K562 (cell line): ENCODE data around the gene SPATA17. TPM values are rescaled to one million over a fixed set of nuclear protein-coding genes. Genes with fewer than 3 reads are reported as not detected.

ENCODE experiments used
- ATAC-seq: fragments of 200-7000 bp; cut with Tn5 transposase; 3 replicates; pipeline ENCODE4 v1.9.1; 2020; ENCODE audit warnings: moderate library complexity
- BruUV-seq: library from RNA; stranded (reverse); fragments of 400-500 nt; replicated peaks from 2 replicates; lab custom pipeline; 2021; lab: Mats Ljungman, UMichigan
- CTCF ChIA-PET: fragments of 300-600 bp; formaldehyde crosslinking; extraction: SDS; loops from one replicate; lab custom pipeline; 2021; ENCODE audit warnings: low intra/inter-chr PET ratio; lab: Yijun Ruan, JAX
- POLR2A ChIA-PET: fragments of 300-600, 350-650 bp; sonication (Branson Sonifier 250); formaldehyde crosslinking; extraction: SDS; loops from one replicate; lab custom pipeline; 2021; ENCODE audit warnings: antibody characterized with exemption, inconsistent platforms; lab: Yijun Ruan, JAX
- DNase-seq, 4 experiments: peaks; one replicate each; pipeline versions ENCODE4 v3.0.0 to v3.0.0-alpha.2; 2011 to 2018; ENCODE audit warnings: low spot score in 3 of 4, mixed read lengths in 3 of 4; ENCODE audit errors: extremely low read depth in 1 of 4
- FAIRE-seq: peaks from 2 replicates; lab custom pipeline; 2011; peaks lifted over from hg19 to GRCh38; lab: Jason Lieb, UNC
- H2AFZ ChIP-seq: 2 replicates; pipeline ENCODE4 v1.6.0; 2011; ENCODE audit warnings: low read depth, low read length, control low read depth, inconsistent platforms
- H3K27ac ChIP-seq: fragments of 200-600 bp; 3 replicates; pipeline ENCODE4 v1.8.0; 2011; ENCODE audit warnings: low read depth, mild to moderate bottlenecking, control low read depth, inconsistent platforms, low read length, moderate library complexity, mixed read lengths; ENCODE audit errors: extremely low read depth
- H3K27me3 ChIP-seq, 2 experiments: fragments of 300-600 bp in 1 of 2; 2 replicates in 1 of 2; 3 replicates in 1 of 2; pipeline versions ENCODE4 v1.6.0 to v1.8.0; 2011; ENCODE audit warnings: inconsistent platforms in 2 of 2, low read length in 2 of 2, mild to moderate bottlenecking in 1 of 2, mixed read lengths in 1 of 2, moderate library complexity in 1 of 2; ENCODE audit not compliant: control insufficient read depth in 2 of 2, insufficient read depth in 2 of 2
- H3K36me3 ChIP-seq: fragments of 300-600 bp; 3 replicates; pipeline ENCODE4 v1.8.0; 2011; ENCODE audit warnings: mild to moderate bottlenecking, low read length, inconsistent platforms; ENCODE audit not compliant: control insufficient read depth, insufficient read depth
- H3K4me1 ChIP-seq, 2 experiments: fragments of 200-600 bp in 1 of 2; replicated peaks in 1 of 2; 2 replicates in 1 of 2; 3 replicates in 1 of 2; pipeline versions ENCODE4 v1.5.1 to v1.8.0; 2011; ENCODE audit warnings: inconsistent platforms in 2 of 2, low read length in 2 of 2, mild to moderate bottlenecking in 1 of 2, mixed read lengths in 1 of 2, moderate library complexity in 1 of 2; ENCODE audit not compliant: control insufficient read depth in 2 of 2, insufficient read depth in 2 of 2
- H3K4me2 ChIP-seq: 2 replicates; pipeline ENCODE4 v1.6.1; 2011; ENCODE audit warnings: low read length, control low read depth, inconsistent platforms, mixed read lengths; ENCODE audit not compliant: insufficient read depth
- H3K4me3 ChIP-seq: fragments of 200-600 bp; sonication (generic), shearing (Covaris generic); 2 replicates; pipeline ENCODE4 v1.5.1; 2016; ENCODE audit warnings: control low read depth, inconsistent platforms
- H3K79me2 ChIP-seq: fragments of 200-600 bp; 3 replicates; pipeline ENCODE4 v1.8.0; 2011; ENCODE audit warnings: low read length, inconsistent platforms; ENCODE audit not compliant: control insufficient read depth, insufficient read depth
- H3K9ac ChIP-seq, 2 experiments: 2 replicates each; pipeline versions ENCODE4 v1.6.0 to v1.6.1; 2011; ENCODE audit warnings: low read depth in 2 of 2, low read length in 2 of 2, control low read depth in 1 of 2, inconsistent platforms in 1 of 2, mild to moderate bottlenecking in 1 of 2, mixed read lengths in 1 of 2; ENCODE audit not compliant: insufficient read depth in 1 of 2
- H3K9me1 ChIP-seq: one replicate; pipeline ENCODE4 v1.6.0; 2011; ENCODE audit warnings: inconsistent platforms, mild to moderate bottlenecking, low read length, moderate library complexity; ENCODE audit not compliant: control insufficient read depth, insufficient read depth
- H3K9me3 ChIP-seq: replicated peaks from 2 replicates; pipeline ENCODE4 v1.5.1; 2011; ENCODE audit warnings: low read depth, low read length, inconsistent platforms; ENCODE audit not compliant: control insufficient read depth, insufficient read depth
- H4K20me1 ChIP-seq: replicated peaks from 2 replicates; pipeline ENCODE4 v1.6.1; 2011; ENCODE audit warnings: low read length, inconsistent platforms, mixed read lengths; ENCODE audit not compliant: control insufficient read depth, insufficient read depth
- CEBPB ChIP-seq: fragments of 450-650 bp; IDR thresholded peaks from 2 replicates; pipeline ENCODE4 v1.6.1; 2016; ENCODE audit warnings: missing genetic modification characterization, missing compliant biosample characterization
- DACH1 ChIP-seq: fragments of 450-650 bp; IDR thresholded peaks from 2 replicates; pipeline ENCODE4 v1.6.1; 2018; ENCODE audit not compliant: partially characterized antibody
- HNRNPLL ChIP-seq: fragments of 200-400 bp; formaldehyde crosslinking; IDR thresholded peaks from 2 replicates; pipeline ENCODE4 v1.6.1; 2017; ENCODE audit warnings: low read length, low read depth, mild to moderate bottlenecking; ENCODE audit not compliant: poor library complexity, severe bottlenecking
- MECOM ChIP-seq: fragments of 250-450 bp; sonication (Bioruptor Pico); IDR thresholded peaks from 2 replicates; pipeline ENCODE4 v1.8.0; 2022; ENCODE audit warnings: inconsistent platforms
- MYBL2 ChIP-seq, 2 experiments: fragments of 450-650 bp in 1 of 2; sonication (generic) in 1 of 2; formaldehyde crosslinking in 1 of 2; IDR thresholded peaks; 2 replicates each; pipeline versions ENCODE4 v1.6.1 to v1.8.1; 2017 to 2022; ENCODE audit warnings: borderline replicate concordance in 1 of 2, inconsistent platforms in 1 of 2, low read depth in 1 of 2, mild to moderate bottlenecking in 1 of 2, missing genetic modification reagents in 1 of 2, moderate library complexity in 1 of 2
- NR1H2 ChIP-seq: sonication (generic); formaldehyde crosslinking; IDR thresholded peaks from 2 replicates; pipeline ENCODE4 v1.4.0; 2020; ENCODE audit warnings: mild to moderate bottlenecking, missing genetic modification reagents
- TBL1XR1 ChIP-seq, 2 experiments: IDR thresholded peaks; 2 replicates each; pipeline ENCODE4 v1.6.1; 2012; ENCODE audit warnings: improper control_type of control experiment in 2 of 2, low read length in 2 of 2, mild to moderate bottlenecking in 1 of 2
- TBP ChIP-seq: optimal IDR thresholded peaks from 2 replicates; pipeline ENCODE3; 2011; ENCODE audit warnings: low read depth, low read length, improper control_type of control experiment
- ZKSCAN1 ChIP-seq: fragments of 150-350 bp; IDR thresholded peaks from 2 replicates; pipeline ENCODE4 v1.6.1; 2016; ENCODE audit warnings: low read depth, low read length
- ZNF197 ChIP-seq: fragments of 200-800 bp; sonication (Bioruptor generic); IDR thresholded peaks from 2 replicates; pipeline ENCODE4 v1.6.1; 2016; ENCODE audit warnings: low read depth, missing genetic modification characterization, missing compliant biosample characterization
- ZNF316 ChIP-seq: fragments of 450-650 bp; IDR thresholded peaks from 2 replicates; pipeline ENCODE4 v1.6.1; 2016
- WGBS: fragments of 100-300 bp; shearing (Covaris generic); methylation state at CpG from one replicate; pipeline ENCODE4 v1.1.6; 2016; ENCODE audit warnings: low coverage, mixed read lengths; ENCODE audit not compliant: insufficient coverage; ENCODE audit errors: missing lambda C conversion rate; 5-methylcytosine and 5-hydroxymethylcytosine counted together
- in situ Hi-C: fragments of 300-500 bp; cut with MboI; formaldehyde crosslinking; loops from 4 replicates; pipeline ENCODE4 v1.15.0; 2018; ENCODE audit warnings: inconsistent platforms, mixed read lengths
- intact Hi-C: fragments of 100-400 bp; cut with micrococcal nuclease; formaldehyde crosslinking; loops from 2 replicates; pipeline ENCODE4 v1.14.2; 2022
- polyA plus RNA-seq, 8 experiments: library from polyadenylated mRNA; depleted of rRNA in 4 of 8; stranded (reverse) in 5 of 8; unstranded in 3 of 8; fragments of >200 nt; fragmentation: Nextera tagmentation in 2 of 8; fragmentation: Illumina TruSeq in 1 of 8; extraction: Ambion mirVana in 2 of 8; extraction: Trizol in 1 of 8; gene quantifications; 2 replicates each; pipeline versions ENCODE4 v1.2.1 to v1.2.3, GENCODE V29; 2011 to 2014; ENCODE audit warnings: inconsistent platforms in 1 of 8, missing spikeins in 1 of 8
- total RNA-seq, 7 experiments: library from RNA; depleted of rRNA in 6 of 7; stranded (reverse); fragments of >200 nt in 6 of 7; fragmentation: Illumina TruSeq in 2 of 7; extraction: Trizol in 2 of 7; gene quantifications; 2 replicates each; pipeline versions ENCODE4 v1.2.1 to v1.2.3, GENCODE V29; 2011 to 2021; ENCODE audit warnings: low replicate concordance in 1 of 7
- TF ChIP-seq, protein P1 (sequence below): fragments of 450-650 bp; IDR thresholded peaks from 2 replicates; pipeline ENCODE4 v1.6.1; 2016; ENCODE audit warnings: low read depth, mild to moderate bottlenecking, moderate library complexity

SPATA17 gene
- total and polyA plus RNA-seq, 9 of the 15 experiments (the other 6 are each of a cell fraction or from before 2014, with no cell fraction given) = 0.04 to 0.11 TPM; not detected in 7

DNA sequence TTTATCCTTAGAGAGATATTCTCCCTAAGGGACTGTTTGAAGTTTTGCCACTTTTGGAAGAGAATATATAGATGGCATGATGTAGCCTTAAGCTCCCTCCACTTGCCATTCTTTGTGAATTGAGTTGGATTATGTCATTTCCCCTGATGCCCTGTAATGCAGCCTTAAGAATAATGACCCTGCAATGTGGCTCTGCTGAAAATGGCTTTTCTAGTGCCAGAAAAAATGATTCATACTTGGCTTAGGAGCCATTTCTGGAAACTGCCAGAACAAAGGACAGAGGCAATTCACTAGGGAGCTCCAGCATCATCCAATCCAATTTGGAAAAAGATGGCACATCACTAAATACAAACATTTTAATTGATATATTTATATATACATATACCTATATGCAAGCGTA, 265.3 kb downstream of the SPATA17 start:
- in situ Hi-C loops = no loop called here
- no peak for FAIRE-seq
- Histone ChIP-seq H3K4me3 (no peak overlapping the region), H3K9ac (no peak overlapping the region), H3K27me3 (no peaks in the 10 kb centered on the region), H3K4me2 (no peak overlapping the region), H3K79me2 (no peaks in the 10 kb centered on the region), H3K4me1 (no peaks in the 10 kb centered on the region), H3K9me1 (no peaks in the 10 kb centered on the region), H3K36me3 (no peaks in the 10 kb centered on the region), H3K27ac (no peak overlapping the region), H2AFZ (no peak overlapping the region), H3K9me3 (no peaks in the 10 kb centered on the region), H4K20me1 (no peaks in the 10 kb centered on the region)
- TF ChIP-seq ZKSCAN1 (no peak), ZNF197 (CRISPR knock-in tag) (no peak), HNRNPLL (no peak), MECOM (CRISPR knock-in tag) (no peak), CEBPB (tag) (no peak), TBP (no peak), TBL1XR1 (IDR thresholded peaks at IDR 0.05; ENCODE audit: low read length in 2 of 2) (no peak), NR1H2 (CRISPR knock-in tag) (no peak), ZNF316 (no peak)
- BruUV-seq = no TSS peak
- no peak for DNase-seq
- ATAC-seq = no peak
- ChIA-PET CTCF (no interaction called here), POLR2A (no interaction called here)
- intact Hi-C loops = no loop called here
- 4% methylated on average over 1 of the region's 1 CpG for WGBS

DNA sequence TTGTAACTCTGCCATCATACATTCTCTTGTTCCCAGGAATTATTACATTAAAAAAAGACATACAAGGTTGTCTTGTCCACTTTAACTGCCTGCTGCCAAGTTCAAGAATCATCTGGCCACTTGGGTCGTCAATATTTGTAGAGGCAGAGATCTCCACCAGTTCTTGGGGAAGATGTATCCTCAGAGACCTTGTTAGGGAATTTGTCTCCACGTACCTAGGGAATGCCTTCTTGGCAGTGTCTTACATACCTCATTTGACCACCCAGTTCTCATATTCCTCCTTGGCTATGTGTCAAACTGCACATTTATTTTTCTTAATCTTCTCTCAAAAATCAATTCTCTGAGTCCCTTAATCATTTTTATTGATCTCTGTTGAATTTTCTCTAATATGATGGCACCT, 266.0 kb downstream of the SPATA17 start:
- in situ Hi-C loops (no loop called here), intact Hi-C loops (no loop called here)
- Histone ChIP-seq H3K79me2 (no peaks in the 10 kb centered on the region), H3K9me1 (no peaks in the 10 kb centered on the region), H4K20me1 (no peaks in the 10 kb centered on the region), H3K27me3 (no peaks in the 10 kb centered on the region), H3K4me1 (no peaks in the 10 kb centered on the region), H3K9me3 (no peaks in the 10 kb centered on the region), H3K9ac (no peak overlapping the region), H3K4me2 (no peak overlapping the region), H3K36me3 (no peaks in the 10 kb centered on the region), H2AFZ (no peak overlapping the region), H3K27ac (no peak overlapping the region), H3K4me3 (no peak overlapping the region)
- 0% methylated on average over 2 of the region's 2 CpGs for WGBS
- no peak for TF ChIP-seq MYBL2 (IDR thresholded peaks at IDR 0.05; ENCODE audit: low read depth)
- no peak for TF ChIP-seq MYBL2 (CRISPR knock-in tag; IDR thresholded peaks at IDR 0.05; ENCODE audit: borderline replicate concordance)
- TF ChIP-seq, protein P1, sequence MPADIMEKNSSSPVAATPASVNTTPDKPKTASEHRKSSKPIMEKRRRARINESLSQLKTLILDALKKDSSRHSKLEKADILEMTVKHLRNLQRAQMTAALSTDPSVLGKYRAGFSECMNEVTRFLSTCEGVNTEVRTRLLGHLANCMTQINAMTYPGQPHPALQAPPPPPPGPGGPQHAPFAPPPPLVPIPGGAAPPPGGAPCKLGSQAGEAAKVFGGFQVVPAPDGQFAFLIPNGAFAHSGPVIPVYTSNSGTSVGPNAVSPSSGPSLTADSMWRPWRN = no peak
- TF ChIP-seq DACH1 = no peak
- no peak for DNase-seq
- ChIA-PET CTCF (no interaction called here), POLR2A (no interaction called here)
- no TSS peak for BruUV-seq
- FAIRE-seq = no peak
- no peak for ATAC-seq
